PC-3 (cell line): ENCODE measurements around the gene ILDR1.

Experiments
- EZH2 ChIP-seq: fragments of 300-600 bp; sonication (generic); IDR thresholded peaks from one replicate; pipeline ENCODE4 v1.6.1; 2017; ENCODE audit warnings: antibody characterized with exemption, mild to moderate bottlenecking, low read length; ENCODE audit not compliant: unreplicated experiment
- TF ChIP-seq, protein P1 (sequence below): fragments of 300-600 bp; sonication (generic); conservative IDR thresholded peaks from 2 replicates; pipeline ENCODE4 v1.5.1; 2017; ENCODE audit warnings: antibody characterized with exemption, low read depth, mild to moderate bottlenecking, low read length

DNA sequence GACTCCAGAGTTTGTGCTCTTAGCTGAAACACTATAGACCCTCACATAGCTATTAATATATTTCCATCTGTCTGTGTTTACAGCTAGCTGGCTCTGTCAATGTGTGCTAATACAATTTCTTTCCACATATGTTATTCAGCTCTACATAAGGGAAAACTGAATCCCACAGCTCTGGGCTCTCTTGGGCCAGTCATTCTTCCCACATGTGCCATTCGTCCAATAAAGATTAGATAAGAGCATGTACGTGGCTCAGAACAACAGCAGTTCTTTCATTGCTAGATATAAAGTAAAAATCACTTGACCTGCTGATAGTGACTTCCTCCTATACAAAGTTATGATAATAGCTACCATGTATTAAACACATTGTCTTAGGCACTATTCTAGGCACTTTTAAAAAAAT, 2.8 kb upstream of the ILDR1 start:
- TF ChIP-seq EZH2 = no peak
- TF ChIP-seq, protein P1, sequence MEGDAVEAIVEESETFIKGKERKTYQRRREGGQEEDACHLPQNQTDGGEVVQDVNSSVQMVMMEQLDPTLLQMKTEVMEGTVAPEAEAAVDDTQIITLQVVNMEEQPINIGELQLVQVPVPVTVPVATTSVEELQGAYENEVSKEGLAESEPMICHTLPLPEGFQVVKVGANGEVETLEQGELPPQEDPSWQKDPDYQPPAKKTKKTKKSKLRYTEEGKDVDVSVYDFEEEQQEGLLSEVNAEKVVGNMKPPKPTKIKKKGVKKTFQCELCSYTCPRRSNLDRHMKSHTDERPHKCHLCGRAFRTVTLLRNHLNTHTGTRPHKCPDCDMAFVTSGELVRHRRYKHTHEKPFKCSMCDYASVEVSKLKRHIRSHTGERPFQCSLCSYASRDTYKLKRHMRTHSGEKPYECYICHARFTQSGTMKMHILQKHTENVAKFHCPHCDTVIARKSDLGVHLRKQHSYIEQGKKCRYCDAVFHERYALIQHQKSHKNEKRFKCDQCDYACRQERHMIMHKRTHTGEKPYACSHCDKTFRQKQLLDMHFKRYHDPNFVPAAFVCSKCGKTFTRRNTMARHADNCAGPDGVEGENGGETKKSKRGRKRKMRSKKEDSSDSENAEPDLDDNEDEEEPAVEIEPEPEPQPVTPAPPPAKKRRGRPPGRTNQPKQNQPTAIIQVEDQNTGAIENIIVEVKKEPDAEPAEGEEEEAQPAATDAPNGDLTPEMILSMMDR = no peak
